Measurements from ENCODE around the gene NFATC2.

GRCh38 chr20:51583073-51583472 lies 40.6 kb upstream of the NFATC2 start:
- no peak for TF ChIP-seq CTCF (IDR thresholded peaks at IDR 0.05; ENCODE audit: low read depth, low read length)
- TF ChIP-seq EZH2phosphoT487 (IDR thresholded peaks at IDR 0.05; ENCODE audit: low read depth), result no peak

All from OCI-LY3 (cell line).